Subcutaneous adipose tissue (tissue), 4 donors: ENCODE data around the gene MARCKSL1. TPM values are rescaled to one million over a fixed set of nuclear protein-coding genes. Genes with fewer than 3 reads are reported as not detected.

Experiments
- total RNA-seq, 4 donors: library from RNA; depleted of rRNA; stranded (reverse); fragments of >200 nt; gene quantifications; one replicate each; pipeline ENCODE4 v1.1.0, GENCODE V29; 2016
- TF ChIP-seq, protein P1 (sequence below): fragments of 450-650 bp; IDR thresholded peaks from one replicate; pipeline ENCODE4 v1.5.1; 2016; ENCODE audit warnings: low read depth, mild to moderate bottlenecking, control low read depth, antibody characterized with exemption, moderate library complexity

MARCKSL1 gene
- total RNA-seq, 4 donors from 2014 or later: 4.2 to 10.3 (median 7.4) TPM

DNA sequence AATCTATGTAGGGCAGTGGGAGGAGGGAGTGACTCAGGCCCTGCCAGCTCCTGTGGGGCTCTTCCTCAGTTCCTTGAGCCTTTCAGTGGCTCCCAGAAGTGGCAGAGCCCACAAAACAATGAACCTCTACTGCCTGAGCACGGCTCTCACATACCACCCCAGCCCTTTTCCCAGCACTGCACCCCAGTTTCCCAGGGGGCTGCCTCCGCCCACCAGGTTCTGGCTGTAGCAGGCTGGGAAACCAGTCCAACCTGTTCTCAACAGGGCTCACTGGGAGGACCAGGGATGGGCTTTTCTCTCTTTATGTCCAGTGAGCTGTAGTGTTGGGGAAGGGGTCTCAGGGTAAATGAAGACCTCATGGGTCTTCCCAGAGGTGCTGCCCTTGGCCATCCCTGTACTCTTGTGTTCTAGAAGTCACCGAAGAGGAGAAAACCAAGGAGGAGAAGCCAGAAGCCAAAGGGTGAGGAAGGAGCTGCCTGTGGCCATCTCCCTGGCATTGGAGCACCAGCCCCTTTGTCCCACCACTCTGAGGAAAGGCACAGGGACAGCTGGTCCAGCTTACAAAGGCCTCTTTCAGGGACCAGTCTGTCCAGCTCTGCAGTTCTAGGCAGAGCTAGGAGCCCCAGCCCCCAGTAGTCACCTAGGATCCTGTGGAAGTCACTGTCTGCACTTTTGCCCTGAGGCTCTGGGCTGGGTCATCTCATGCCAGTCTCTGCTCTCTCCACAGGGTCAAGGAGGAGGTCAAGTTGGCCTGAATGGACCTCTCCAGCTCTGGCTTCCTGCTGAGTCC is 3.5 kb downstream of the MARCKSL1 start:
- TF ChIP-seq, protein P1, sequence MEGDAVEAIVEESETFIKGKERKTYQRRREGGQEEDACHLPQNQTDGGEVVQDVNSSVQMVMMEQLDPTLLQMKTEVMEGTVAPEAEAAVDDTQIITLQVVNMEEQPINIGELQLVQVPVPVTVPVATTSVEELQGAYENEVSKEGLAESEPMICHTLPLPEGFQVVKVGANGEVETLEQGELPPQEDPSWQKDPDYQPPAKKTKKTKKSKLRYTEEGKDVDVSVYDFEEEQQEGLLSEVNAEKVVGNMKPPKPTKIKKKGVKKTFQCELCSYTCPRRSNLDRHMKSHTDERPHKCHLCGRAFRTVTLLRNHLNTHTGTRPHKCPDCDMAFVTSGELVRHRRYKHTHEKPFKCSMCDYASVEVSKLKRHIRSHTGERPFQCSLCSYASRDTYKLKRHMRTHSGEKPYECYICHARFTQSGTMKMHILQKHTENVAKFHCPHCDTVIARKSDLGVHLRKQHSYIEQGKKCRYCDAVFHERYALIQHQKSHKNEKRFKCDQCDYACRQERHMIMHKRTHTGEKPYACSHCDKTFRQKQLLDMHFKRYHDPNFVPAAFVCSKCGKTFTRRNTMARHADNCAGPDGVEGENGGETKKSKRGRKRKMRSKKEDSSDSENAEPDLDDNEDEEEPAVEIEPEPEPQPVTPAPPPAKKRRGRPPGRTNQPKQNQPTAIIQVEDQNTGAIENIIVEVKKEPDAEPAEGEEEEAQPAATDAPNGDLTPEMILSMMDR: no peak

DNA sequence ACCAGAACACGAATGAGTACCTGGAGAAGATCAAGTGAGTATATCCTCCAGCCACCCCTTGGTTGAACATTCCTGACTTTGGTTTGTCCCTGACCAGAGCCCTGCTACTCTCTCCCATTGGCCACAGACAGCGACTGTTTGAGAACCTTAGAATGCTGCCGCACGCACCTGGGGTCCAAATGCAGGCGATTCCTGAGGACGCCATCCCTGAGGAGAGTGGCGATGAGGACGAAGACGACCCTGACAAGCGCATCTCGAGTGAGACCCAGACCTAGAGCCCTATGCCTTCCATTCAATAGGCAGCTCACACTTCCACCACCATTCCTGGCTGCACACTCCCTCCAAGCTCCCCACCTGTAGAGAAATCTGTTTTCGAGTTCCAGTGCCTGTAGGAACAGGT is 4.5 kb downstream of the MARCKSL1 start:
- TF ChIP-seq, protein P1: no peak

DNA sequence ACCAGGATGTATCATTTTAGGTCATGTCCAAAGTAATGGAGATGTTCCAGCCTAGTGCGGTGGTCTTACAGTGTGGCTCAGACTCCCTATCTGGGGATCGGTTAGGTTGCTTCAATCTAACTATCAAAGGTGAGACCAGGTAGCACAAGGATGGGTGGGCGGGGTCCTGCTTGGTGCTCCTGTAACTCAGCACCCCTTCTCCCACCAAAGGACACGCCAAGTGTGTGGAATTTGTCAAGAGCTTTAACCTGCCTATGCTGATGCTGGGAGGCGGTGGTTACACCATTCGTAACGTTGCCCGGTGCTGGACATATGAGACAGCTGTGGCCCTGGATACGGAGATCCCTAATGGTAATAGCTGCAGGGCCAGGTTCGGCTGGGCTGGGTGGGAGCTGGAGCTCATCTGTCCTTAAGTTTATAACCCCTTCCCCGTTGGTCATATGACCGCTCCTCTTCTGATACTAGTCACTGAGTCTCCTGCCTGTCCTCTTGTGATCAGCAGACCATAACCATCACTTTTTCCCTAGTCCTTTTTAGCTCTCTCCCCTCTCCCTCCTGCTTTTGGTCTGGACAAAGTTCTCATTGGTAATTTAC is 5.4 kb downstream of the MARCKSL1 start:
- TF ChIP-seq, protein P1: no peak

DNA sequence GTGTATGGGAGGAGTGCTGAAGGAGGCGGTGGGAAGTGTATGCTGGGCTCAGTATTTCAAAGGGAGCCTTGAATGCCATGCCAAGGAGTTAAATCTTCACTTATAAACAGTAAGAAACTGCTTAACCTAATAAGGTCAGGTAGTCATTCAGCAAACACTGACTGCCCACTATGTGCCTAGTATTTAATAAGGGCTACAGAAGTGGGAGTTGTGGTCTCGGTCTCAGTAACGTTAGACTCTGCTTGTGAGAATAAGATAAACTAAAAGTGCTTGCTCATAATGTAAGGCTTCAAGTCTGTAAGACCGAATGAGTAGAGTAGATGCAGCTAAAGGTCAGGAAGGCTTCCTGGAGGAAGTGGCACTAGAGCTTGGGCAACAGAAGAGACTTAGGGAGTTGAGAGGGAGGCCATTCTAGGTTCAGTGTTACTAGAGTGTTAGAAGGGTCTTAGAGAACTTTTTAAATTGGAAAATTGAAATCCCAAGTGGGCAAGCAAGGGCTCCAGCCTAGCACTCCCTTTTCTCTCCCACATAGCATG is 6.0 kb downstream of the MARCKSL1 start:
- TF ChIP-seq, protein P1: no peak

DNA sequence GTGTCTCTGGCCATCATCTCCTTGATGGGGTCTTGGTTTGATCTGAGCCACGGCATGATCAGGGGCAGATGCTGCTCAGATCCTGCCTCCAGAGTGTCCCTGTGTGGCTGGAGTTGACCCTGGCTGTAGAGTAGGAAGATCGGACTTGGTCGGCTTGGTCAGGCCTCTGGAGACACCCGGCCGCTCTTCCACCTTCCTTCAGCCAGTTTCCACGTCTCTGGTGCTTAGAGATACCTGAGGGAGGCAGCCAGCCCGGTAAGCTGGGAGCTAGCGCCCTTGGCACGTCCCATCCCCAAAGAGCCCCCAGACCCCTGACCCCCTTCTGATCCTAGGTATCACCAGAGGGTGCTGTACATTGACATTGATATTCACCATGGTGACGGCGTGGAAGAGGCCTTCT is 8.8 kb downstream of the MARCKSL1 start:
- TF ChIP-seq, protein P1: no peak

DNA sequence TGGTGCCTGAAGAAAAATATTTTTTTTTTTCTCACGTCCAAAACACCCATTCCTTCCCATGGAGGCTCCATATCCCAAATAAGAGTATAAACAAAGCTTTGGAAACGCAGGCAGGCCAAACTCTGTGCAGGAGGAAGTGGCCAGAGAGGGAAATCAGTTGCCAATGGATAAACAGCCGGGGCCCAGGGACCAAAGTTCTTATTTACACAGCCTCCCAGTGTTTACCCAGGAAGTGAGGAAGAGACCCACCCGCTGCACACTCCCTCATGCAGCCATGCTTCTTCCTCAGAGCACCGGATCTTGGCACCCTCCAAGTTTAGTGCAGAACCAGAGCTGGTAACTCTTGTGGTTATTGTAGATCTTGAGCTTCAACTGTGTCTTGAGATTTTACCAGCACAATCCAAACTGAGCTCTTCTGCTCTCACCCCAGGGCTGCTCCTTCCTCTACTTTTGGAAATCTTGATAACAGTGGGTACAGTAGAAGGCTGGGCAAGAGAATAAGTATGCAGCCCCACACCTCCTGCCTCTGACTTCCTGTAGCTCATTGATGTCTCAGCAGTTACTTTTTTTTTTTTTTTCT is 14.2 kb downstream of the MARCKSL1 start:
- TF ChIP-seq, protein P1: no peak
